Effector CD8-positive, alpha-beta T cell (primary cell): ENCODE measurements around the gene JAZF1.

Source experiments
- DNase-seq: peaks from one replicate; lab custom pipeline; 2025; lab: John Stamatoyannopoulos, UW

Gene JAZF1

DNA sequence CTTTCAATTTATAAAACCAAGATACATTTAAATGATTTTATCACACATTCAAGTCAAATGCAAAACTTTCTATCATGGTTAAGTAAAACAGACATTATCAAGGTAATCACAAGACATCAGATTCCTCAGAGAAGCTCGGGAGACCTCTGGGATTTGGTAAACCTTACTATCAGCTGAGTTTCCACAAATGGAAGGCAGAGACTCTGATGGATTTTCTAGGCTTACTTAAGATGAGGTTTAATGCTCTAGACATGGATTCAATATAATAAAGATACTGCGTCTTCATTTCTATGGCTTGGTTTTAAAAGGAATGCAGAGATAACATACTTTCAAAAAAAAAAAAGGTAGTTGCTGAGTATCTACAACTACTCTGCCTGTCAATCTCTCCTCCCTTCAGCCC is 171.7 kb downstream of the JAZF1 start:
- no peak for DNase-seq

DNA sequence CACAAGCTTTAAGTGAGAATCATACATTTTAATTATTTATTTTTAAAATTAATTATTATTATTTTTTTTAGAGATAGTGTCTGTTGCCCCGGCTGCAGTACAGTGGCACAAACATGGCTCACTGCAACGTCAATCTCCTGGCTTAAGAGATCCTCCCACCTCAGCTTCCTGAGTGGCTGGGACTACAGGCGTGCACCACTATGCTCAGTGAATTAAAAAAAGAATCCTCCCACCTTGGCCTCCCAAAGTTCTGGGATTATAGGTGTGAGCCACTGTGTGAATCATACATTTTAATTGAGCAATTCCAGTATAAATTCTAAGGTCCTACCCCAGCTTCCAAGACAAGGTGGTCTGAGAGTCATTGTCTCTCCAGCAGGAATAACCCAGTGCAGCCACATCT is 172.4 kb downstream of the JAZF1 start:
- DNase-seq: no peak

DNA sequence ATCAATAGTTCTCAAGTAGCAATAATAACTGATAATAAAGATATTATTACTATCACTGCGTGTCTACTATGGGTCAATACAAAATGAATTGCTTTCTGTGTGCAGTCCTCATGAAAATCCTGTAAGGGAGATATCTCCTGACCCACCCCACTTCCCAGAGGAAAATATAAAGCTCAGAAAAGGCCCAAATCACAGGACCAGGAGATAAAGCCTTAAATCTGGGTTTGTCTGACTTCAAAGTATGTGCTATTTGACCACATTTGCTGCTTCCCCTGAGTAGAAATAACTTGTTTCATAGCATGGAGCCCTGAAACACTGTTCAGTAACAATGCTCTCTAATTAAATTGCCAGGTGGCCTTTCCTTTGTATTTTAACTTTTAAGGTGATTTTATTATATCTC is 174.1 kb downstream of the JAZF1 start:
- DNase-seq: no peak

DNA sequence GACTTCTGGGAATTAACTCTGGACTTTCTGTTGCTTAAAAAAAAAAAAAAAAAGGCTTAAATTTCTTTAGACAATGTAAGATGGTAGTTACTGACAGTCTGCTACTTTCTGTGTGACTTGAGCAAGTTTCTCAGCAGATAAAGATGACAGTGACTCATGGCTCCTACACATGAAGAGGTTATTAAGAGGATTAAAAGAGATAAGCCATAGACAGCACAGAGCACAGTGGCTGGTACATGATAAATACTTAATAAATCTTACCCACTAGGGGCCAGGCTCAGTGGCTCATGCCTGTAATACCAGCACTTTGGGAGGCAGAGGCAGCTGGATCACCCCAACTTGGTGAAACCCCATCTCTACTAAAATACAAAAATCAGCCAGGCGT is 174.8 kb downstream of the JAZF1 start:
- DNase-seq: no peak

DNA sequence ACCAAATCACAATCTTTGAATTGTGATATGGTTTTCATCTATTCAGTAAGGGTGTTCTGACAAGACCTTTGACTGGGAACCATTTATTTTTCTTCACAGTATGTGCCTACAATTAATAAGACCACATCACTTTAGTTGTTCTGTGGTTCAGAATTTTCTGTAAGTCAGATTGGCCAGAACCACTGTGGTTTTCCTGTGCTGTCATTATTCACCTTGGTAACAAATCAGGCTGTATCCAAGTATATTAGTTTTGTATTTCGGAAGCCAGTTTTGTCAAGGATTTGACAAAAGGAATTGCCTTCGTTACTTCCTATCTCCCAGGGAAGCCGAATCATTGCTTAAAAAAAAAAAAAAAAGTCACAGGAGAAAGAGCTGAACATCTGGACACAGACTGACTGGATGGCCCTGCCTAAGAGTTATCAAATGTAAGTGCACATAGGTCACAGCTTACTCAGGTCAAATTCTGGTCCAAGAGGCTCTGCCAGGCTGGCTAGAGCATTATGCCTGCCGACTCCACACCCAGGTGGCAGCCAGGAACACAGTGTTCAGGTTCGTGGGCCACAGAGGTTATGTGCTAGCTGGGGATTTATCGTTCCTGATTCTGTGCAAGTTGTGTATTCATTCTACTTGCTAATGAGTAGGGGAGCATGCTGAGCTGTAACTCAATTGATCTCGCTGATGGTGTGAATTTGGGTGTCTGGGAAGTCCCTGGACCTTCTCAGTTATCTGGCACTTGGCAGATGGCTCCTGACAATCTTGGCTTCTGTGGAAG is 175.3 kb downstream of the JAZF1 start:
- no peak for DNase-seq

DNA sequence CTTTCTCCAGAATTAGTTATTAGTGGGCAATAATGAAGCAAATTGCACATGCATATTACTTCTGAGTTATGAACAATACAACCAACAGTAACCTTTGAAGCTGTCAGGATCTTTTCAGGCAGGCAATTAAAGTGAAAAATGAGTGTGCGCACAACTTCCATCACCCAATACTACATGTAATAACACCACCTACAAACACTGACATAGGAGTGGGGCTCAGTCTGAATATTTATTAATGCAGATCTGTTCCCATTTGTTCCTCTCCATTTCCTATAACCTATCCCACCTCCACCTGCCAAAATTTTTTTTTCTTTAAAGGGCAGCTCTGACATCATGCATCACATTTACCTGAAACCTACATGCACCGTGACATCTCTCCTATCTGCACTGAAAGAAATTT is 177.2 kb downstream of the JAZF1 start:
- DNase-seq: no peak

DNA sequence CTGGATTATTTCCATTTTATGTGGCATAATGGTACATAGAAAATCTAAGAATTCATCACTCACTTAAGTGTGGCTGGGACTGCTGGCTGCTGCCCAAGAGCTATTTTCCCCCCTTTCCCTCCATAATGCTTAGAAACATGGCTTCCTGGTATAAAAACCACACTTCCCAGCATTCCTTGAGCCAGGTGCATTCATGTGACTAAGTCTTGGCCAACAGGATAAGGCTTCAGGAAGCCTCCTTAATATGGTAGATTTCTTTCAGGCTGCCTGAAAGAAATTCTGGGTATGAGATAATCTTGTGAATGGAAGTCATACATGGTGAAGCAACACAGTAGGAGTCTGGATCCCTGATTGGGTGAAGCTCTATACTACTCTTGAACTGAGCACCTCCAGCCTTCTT is 178.0 kb downstream of the JAZF1 start:
- no peak for DNase-seq

DNA sequence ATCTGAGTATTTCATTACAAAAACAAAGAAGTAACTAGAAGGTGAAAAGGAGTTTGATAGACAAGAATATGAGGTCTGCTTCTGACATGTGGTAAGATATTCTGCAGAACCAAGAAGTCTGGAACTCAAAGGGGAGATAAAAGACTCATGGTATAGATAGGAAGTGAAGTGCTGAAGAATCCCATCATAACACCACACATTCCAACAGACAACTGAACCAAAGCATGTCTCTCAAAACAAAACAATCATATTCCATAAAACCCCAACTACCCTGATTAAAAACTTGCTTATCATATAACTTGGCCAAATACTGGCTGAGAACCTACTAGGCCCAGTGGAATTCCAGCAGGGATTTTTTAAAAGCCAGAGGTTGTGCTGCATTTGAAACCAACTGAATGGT is 178.7 kb downstream of the JAZF1 start:
- DNase-seq: no peak

DNA sequence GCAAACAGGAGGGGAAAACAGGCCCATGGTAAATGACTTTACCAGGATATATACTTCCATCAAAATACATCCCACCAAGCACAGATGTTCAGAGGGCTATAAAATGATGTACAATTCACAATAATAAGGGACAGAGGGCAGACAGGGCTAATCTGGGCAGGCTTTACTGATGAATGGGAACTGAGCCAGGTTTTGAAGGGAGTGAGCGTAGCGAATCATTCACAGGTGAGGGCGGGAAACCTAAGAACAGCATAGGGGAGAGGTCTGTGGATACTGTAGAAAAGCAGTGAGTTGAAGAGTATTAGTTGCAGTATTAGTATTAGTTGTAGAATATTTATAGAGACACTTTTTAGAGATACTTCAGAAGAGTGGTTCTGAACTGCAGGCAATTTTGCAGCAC is 180.8 kb downstream of the JAZF1 start:
- DNase-seq: no peak

DNA sequence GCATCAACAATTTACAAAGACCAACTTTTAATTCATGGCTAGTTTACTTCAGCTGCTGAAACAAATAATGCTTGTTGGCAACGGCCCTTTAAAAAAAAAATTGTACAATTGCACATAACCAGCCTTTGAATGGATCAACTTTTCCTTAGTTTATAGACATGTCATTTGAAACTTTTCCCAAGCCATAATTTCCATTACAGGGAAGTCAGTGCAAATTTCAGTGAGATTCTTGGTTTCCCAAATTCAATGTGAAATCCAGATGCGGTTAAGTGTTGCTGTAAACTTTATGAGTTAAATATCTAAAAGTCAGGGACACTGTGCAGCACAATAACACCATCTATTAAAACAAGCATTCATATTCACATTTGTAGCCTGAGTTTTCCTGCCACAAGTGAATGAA is 182.2 kb downstream of the JAZF1 start:
- DNase-seq: no peak

DNA sequence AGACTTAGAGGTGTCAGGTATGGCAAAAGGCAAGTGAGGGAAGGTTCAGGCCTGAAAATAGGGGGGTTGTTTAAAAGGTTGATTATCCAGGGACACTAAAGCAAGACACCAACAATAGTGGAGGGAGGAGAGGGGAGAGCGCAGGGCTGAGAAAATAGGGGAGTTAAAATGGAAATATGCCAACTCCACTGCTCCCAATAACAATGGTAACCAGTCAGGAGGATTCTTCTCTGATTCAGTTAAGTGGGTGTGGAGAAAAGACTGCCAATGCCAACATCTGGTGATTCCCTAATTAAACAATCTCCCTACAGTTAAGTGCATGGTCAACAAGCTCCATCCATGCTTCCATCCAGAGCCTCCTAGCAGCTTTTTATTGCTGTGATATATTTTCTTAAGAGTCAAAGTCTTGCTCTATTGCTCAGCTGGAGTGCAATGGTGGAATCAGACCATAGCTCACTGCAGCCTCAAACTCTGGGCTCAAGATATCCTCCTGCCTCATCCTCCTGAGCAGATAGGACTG is 183.3 kb downstream of the JAZF1 start:
- DNase-seq: no peak

DNA sequence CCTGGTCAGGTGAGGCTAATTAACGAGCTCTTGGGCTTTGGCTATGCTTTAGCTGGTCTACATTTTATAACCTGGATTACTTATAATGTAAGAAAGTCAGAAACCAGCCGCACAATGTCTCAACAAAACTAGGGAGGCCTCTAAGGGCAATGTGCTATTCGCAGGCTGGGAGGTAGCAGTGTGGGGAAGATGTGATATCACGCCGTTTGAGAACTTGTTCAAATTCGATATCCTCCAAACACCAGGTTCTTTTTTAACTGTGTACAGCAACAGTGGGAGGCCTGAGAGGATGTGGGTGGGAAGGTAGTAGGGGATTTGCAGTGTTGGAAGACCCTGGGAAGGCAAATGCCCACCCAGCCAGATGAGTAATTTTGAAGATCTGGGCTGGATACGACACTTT is 184.5 kb downstream of the JAZF1 start:
- DNase-seq: no peak

DNA sequence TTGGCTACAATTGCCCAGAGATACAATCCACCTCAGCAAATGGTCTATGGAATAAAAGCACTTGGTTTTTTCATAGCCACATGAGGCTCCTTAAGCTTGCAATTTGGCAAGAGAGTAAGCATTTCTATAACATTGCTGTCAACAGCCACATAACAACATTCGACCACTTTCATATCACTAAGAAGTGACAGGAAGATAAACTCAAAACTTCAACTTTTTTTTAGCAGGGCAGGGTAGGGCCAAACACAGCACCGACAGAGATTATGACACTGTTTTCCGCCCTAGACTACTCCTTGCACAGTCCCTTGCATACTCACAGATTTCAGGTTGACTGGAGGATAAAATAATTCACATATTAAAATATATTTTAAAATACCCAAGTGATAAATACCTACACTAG is 185.4 kb downstream of the JAZF1 start:
- DNase-seq: no peak

DNA sequence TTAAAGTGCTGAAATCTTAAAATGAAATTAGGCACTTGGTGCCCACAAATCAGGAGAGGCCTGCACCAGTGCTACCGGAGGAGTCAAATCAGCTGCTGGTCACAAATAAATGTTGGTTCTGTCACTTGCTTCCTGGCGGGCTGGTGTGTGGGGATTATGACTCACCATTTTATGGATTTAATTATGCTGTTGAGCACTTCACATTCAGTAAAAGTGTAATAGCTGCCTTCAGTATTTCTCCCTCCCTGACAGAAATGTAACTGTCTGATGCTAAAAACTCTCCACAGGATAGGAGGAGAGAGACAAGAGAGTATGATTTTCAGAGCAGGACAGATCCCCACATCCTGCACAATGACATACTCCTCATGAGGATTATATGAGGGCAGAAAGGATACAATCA is 186.0 kb downstream of the JAZF1 start:
- no peak for DNase-seq

DNA sequence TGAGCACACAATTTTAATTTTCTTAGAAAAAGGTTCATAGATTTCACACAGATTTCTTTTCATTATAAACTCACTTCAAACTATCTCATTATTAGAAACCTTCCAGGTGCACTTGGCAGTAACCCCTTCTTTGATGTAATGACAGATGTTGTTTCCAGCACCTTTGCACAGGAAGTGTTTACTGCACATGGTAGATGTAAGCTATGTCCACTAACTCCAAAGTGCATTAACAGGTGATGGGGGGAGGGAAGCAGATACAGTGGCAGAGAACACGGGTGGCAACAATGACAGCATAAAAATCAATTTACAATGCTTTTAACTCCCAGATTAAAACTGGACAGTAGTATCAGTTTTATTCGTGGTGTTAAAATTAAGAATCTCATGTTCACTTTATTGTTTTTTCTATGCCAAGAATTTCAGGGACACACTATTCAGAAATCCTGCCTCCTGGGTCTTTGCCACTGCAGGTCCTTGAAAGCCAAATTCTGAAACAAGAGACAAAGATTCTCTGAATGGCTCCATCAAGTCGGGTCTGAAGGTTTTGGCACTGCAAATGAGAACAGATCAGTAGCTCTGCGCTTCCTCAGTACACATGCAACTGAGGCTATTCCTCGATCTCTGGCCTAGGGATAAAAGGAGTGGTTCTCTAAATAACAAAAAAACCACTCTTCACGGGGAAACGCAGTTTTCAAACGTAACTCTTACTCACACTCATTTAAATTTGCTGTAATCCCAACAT is 187.7 kb downstream of the JAZF1 start:
- DNase-seq: no peak

DNA sequence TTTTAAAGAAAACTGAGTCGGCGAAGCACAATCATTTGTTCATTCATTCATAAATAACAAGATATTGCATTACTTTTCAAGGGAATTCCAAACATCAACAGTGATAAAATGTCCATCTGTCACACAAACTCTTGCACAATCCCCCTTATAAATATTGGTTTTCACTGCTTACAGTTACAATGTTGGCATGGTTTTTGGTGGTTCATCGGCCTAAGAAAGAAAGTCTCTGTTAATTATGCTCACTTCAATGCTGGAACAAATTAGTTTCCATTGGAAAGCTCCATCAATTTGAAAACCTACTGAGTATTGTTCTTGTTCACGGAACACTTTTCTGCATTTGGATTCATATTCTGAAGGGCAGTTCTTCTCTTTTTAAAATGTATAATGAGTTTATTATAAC is 188.5 kb downstream of the JAZF1 start:
- DNase-seq: no peak

DNA sequence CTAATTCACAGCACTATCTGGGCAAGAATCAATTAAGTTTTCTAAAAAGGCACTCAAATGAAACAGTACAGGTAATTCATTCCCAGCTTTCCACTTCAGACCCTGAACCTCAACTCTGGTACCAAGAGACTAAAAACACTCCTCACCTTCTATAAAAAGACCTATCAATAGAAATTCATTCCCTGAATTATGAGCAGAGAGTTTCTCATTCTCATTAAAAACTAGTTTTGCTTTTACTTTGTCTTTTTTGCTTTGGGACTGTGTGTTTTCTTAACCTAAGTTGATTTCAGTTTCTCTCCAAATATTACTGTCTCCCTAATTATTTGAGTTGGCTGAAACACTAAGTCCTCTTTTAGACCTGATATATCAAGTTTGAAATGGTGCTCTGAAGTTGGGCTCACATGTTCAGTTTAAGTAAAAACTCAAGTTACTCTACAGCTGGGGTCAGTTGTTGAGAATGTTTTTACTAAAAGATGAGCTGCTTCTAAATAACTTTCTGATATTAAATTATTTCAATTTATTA is 189.5 kb downstream of the JAZF1 start:
- DNase-seq: no peak

DNA sequence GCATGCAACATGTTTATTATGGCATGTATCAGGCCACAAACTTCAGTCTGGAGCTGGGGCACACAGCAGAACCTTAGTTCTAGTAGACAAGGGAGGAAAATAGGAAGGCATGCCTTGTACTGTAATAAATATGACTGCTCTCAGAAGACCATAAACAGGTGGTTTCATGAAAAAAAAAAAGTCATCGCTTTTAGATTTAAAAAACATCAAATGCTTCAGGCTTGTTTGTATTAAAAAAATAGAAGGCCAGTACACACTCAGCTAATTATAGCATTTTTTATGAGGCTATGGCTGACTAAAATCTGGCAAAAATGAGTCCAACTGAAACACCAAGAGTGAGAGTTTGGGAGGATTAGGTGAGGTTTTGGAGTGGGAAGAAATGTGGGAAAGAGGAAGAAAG is 204.1 kb downstream of the JAZF1 start:
- no peak for DNase-seq

DNA sequence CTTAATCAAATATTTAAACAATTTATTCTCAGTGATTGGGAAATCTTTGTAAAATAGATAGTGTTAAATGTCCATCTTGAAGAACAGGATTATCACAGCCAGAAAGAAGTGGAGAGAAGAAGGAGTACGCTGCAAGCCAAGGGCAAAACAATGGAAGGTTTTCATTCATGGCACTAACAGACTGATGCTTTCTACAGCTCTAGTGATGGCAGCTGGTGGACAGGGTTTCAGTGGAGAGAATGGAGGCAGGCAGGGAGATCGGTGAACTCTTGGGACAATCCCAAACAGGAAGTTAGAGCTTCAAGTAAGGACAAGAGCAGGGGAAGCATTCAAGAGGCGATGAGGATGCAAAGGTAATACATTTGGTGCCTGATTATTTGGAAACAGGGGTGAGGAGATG is 207.0 kb downstream of the JAZF1 start:
- no peak for DNase-seq

DNA sequence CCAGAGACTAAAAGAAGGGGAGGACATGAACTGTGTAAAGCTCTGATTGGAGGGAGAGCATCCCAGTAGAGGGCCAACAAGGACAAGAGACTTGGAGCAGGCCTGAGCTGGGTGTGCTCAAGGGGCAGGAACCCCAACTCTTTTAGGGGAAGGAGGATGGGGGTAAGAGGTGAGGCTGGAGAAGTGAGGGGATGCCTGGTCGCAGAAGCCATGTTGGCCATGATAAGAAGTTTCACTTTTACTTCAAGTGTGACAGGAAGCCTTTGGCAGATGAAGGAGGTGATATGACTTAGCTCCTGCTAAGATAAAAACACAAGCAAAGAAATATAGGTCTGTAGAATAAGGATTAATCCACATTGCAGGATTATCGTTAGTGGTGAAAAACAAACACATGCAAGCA is 208.3 kb downstream of the JAZF1 start:
- no peak for DNase-seq

DNA sequence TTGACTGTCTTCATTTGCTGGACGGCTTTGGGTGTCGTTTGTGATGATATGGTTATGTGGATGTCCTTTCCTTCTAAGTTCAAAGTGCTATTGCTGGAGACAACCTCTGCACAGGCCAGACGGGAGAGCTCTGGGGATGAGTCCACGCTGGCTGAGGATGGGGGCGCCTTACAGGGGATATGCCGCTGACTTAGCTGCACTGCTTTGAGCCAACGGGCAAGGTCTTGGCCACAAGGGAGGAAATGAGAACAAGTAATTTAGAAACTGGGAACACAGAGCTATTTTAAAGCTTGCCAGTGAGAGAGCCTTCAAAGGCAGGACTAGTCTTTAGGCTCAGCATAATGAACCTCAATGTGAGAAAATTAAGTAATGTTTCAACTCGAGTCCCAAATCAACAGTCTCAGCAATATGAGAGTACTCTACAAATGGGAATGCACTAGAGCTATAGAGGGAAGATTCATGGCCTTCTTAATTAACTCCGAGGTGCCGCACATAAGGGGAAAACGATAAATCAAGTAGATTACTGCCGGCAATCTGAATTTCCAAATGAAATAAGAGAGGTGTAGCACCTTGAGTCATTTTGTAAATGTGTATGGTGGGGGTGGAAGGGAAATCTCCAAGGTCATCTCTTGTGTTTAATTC is 209.3 kb downstream of the JAZF1 start:
- no peak for DNase-seq

DNA sequence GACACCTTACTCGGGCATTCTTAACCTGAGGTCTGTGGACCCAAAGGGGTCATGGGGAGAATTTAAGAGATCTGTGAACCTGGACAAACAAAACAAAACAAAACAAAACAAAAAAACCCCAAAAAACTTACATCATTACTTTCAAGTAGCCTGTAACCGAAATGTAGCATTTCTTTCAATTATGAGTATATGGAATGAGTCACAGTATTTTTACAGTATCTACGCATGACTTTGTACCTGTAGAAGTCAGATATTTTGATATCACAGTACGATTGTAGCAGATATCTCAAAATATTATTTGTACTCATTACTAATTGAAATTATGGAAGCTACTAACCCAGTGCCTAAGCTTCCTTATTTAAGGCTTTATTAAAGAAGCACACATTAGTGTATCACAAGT is 210.2 kb downstream of the JAZF1 start:
- DNase-seq: no peak

DNA sequence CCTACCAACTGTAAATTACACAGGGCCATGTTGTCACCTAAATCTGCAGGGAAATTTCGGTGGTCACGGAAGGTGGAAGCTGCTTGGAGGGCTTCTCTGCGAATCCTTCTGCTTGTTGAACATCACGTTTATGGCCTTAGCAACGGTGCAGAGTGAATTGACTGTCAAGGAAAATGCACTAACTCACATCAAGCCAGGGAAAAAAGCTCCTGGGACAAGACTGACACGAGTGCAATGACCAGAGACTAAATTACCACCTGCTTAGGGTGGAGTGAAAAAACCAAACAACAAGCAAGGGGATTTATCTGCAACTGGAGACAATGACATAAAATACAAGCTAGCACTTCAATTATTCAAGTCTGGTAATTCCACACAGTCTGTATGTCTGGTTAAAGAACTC is 211.2 kb downstream of the JAZF1 start:
- DNase-seq: no peak
